Measurements from ENCODE around the gene GGT6.

The GGT6 gene

DNA sequence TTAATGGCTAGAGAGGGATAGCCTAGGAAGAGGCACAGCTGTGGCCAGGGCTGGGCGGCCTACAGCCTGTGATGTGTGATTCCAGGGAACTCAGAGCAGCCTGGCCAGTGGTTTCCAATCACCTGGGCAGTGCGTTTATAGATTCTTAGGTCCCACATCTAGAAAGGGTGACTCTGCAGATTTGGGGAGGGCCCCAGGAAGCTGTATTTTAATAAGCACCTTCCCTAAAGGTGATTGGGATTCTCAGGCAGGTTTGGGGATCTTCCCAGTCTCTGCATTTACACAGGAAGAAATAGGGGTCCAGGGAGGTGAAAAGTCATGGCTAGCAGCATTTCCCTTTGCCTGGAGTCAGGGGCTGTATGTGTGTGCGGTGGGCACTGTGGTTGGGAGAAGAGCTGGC is 52.2 kb downstream of the GGT6 start:
- TF ChIP-seq, protein P1, sequence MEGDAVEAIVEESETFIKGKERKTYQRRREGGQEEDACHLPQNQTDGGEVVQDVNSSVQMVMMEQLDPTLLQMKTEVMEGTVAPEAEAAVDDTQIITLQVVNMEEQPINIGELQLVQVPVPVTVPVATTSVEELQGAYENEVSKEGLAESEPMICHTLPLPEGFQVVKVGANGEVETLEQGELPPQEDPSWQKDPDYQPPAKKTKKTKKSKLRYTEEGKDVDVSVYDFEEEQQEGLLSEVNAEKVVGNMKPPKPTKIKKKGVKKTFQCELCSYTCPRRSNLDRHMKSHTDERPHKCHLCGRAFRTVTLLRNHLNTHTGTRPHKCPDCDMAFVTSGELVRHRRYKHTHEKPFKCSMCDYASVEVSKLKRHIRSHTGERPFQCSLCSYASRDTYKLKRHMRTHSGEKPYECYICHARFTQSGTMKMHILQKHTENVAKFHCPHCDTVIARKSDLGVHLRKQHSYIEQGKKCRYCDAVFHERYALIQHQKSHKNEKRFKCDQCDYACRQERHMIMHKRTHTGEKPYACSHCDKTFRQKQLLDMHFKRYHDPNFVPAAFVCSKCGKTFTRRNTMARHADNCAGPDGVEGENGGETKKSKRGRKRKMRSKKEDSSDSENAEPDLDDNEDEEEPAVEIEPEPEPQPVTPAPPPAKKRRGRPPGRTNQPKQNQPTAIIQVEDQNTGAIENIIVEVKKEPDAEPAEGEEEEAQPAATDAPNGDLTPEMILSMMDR (conservative IDR thresholded peaks at IDR 0.05) = no peak
- H3K27ac ChIP-seq = no peak overlapping the region

DNA sequence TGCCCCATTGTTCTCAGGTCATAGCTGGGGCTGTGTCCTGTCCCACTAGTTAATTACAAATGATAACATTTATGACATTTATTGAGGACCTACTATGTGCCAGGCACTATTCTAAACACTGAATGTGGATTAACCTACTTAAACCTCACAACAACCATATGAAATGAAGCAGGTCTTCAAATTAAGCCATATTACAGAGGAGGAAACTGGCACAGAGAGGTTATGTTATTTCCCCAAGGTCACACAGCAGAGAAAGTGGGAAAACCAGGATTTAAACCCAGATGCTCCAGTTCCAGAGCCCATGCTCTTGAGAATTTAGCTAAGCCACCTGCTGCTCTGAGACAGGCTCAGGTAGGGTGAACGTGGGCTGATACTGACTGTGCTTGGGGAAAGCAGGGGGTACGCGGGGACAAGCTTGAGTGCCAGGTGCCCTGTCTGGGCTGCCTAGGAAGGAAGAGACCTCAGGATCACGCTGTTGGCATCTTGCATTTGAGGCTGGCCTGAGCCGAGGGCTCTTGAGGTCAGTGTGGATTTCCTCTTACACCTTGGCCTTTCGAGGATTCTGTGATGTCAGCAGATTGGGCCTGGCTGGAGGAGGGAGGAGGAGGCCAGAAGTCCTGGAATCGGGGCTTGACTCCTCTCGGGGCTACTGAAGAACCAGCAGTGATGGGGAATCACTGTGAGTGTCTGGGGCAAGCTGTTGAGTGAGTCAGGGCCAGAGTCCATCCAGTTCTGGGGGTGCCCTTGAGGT is 52.8 kb downstream of the GGT6 start:
- TF ChIP-seq, protein P1 (conservative IDR thresholded peaks at IDR 0.05) = no peak
- H3K27ac ChIP-seq = no peak overlapping the region

Measured in VCaP (cell line).